ENCODE data around the gene B4GAT1. TPM values are rescaled to one million over a fixed set of nuclear protein-coding genes. Genes with fewer than 3 reads are reported as not detected.

The B4GAT1 gene
- total and polyA plus RNA-seq, 4 donors: 12.0 to 20.8 (median 17.6) TPM

GRCh38 chr11:66366844-66367477 lies 19.5 kb upstream of the B4GAT1 start:
- Histone ChIP-seq H3K27me3 (ENCODE audit: control insufficient read depth in 4 of 4, insufficient read depth in 4 of 4, low read length in 3 of 4) (no peaks in the 10 kb centered on the region), H3K9ac (ENCODE audit: low read depth in 1 of 2, low read length in 2 of 2) (no peak overlapping the region), H3K27ac (ENCODE audit: low read depth in 1 of 2, low read length in 2 of 2) (no peak overlapping the region), H3K9me3 (ENCODE audit: control insufficient read depth in 4 of 4, low read length in 3 of 4) (no peaks in the 10 kb centered on the region), H3K4me1 (ENCODE audit: control insufficient read depth in 4 of 4, insufficient read depth in 4 of 4, low read length in 3 of 4) (peaks cover 0 to 9% (median 5%) of the 10 kb centered on the region in 4 donors), H3K36me3 (ENCODE audit: control insufficient read depth in 4 of 4, insufficient read depth in 3 of 4, low read depth in 1 of 4, low read length in 3 of 4) (peaks cover 0 to 5% (median under 1%) of the 10 kb centered on the region in 4 donors), H3K4me3 (ENCODE audit: low read depth in 1 of 3, low read length in 3 of 3) (no peak overlapping the region)
- TF ChIP-seq ZBTB33 (IDR thresholded peaks at IDR 0.05): no peak
- TF ChIP-seq EGR1 (IDR thresholded peaks at IDR 0.05; ENCODE audit: low read depth in 2 of 2): no peak
- no peak for TF ChIP-seq GABPA (IDR thresholded peaks at IDR 0.05 in 1 of 2, conservative IDR thresholded peaks at IDR 0.05 in 1 of 2)
- no peak for TF ChIP-seq REST (IDR thresholded peaks at IDR 0.05)
- no peak for TF ChIP-seq NR2F2 (IDR thresholded peaks at IDR 0.05)
- no peak for TF ChIP-seq ATF3 (IDR thresholded peaks at IDR 0.05)
- TF ChIP-seq HNF4G (IDR thresholded peaks at IDR 0.05): no peak
- no peak for TF ChIP-seq CTCF (IDR thresholded peaks at IDR 0.05; ENCODE audit: low read depth, low read length, missing input control)
- no peak for TF ChIP-seq FOXA1 (IDR thresholded peaks at IDR 0.05)
- TF ChIP-seq HNF4A (conservative IDR thresholded peaks at IDR 0.05): no peak
- no peak for TF ChIP-seq TAF1 (conservative IDR thresholded peaks at IDR 0.05)
- no peak for DNase-seq (ENCODE audit: low spot score)
- 95% methylated on average over 8 of the region's 8 CpGs for WGBS

- no peak for DNase-seq (ENCODE audit: low spot score)
- TF ChIP-seq JUND (IDR thresholded peaks at IDR 0.05) (no peak), EGR1 (IDR thresholded peaks at IDR 0.05; ENCODE audit: low read depth in 2 of 2) (no peak), ZBTB33 (IDR thresholded peaks at IDR 0.05) (no peak), FOXA2 (IDR thresholded peaks at IDR 0.05) (no peak), SP1 (IDR thresholded peaks at IDR 0.05) (no peak), NR2F2 (IDR thresholded peaks at IDR 0.05) (no peak), HNF4G (IDR thresholded peaks at IDR 0.05) (no peak), YY1 (IDR thresholded peaks at IDR 0.05) (no peak), FOXA1 (IDR thresholded peaks at IDR 0.05) (no peak)
- Histone ChIP-seq H3K4me1 (ENCODE audit: control insufficient read depth in 4 of 4, insufficient read depth in 4 of 4, low read length in 3 of 4) (peaks cover 0 to 2% (median 1%) of the 10 kb centered on the region in 4 donors), H3K27me3 (ENCODE audit: control insufficient read depth in 4 of 4, insufficient read depth in 4 of 4, low read length in 3 of 4) (no peaks in the 10 kb centered on the region), H3K36me3 (ENCODE audit: control insufficient read depth in 4 of 4, insufficient read depth in 3 of 4, low read depth in 1 of 4, low read length in 3 of 4) (peaks cover 0 to 5% (median under 1%) of the 10 kb centered on the region in 4 donors), H3K9me3 (ENCODE audit: control insufficient read depth in 4 of 4, low read length in 3 of 4) (no peaks in the 10 kb centered on the region), H3K9ac (ENCODE audit: low read depth in 1 of 2, low read length in 2 of 2) (no peak overlapping the region), H3K4me3 (ENCODE audit: low read depth in 1 of 3, low read length in 3 of 3) (no peak overlapping the region), H3K27ac (ENCODE audit: low read depth in 1 of 2, low read length in 2 of 2) (no peak overlapping the region)
- 88% methylated on average over 14 of the region's 14 CpGs for WGBS
Observed at GRCh38 chr11:66365711-66366619, 18.5 kb upstream of the B4GAT1 start.

All from liver (tissue), 9 donors.